ENCODE results near the gene ATF6. TPM values are rescaled to one million over a fixed set of nuclear protein-coding genes. Genes with fewer than 3 reads are reported as not detected.

ATF6 gene
- total RNA-seq, 1 experiment from 2014 or later, result 20.9 TPM

- Histone ChIP-seq H3K27me3 (ENCODE audit: insufficient read depth, low read length) (no peaks in the 10 kb centered on the region), H3K4me3 (replicated peaks in 1 of 2; ENCODE audit: low read depth in 1 of 2, low read length in 2 of 2) (no peak overlapping the region), H3K9ac (ENCODE audit: low read length) (no peak overlapping the region), H3K9me3 (ENCODE audit: control insufficient read depth in 1 of 2, insufficient read depth in 1 of 2, low read depth in 1 of 2, low read length in 2 of 2) (no peaks in the 10 kb centered on the region), H3K27ac (ENCODE audit: low read depth, low read length) (no peak overlapping the region), H3K79me2 (ENCODE audit: insufficient read depth, low read length) (no peaks in the 10 kb centered on the region), H4K20me1 (ENCODE audit: insufficient read depth) (no peaks in the 10 kb centered on the region), H3K4me2 (ENCODE audit: low read length) (no peak overlapping the region), H3K9me2 (ENCODE audit: insufficient read depth) (no peaks in the 10 kb centered on the region), H3K36me3 (ENCODE audit: control insufficient read depth in 1 of 2, insufficient read depth in 2 of 2, low read length in 2 of 2) (no peaks in the 10 kb centered on the region), H2AFZ (ENCODE audit: low read depth, low read length, poor library complexity, severe bottlenecking) (no peak overlapping the region), H3K4me1 (ENCODE audit: control insufficient read depth in 1 of 2, insufficient read depth in 2 of 2, low read length in 2 of 2) (no peaks in the 10 kb centered on the region)
- BruUV-seq (replicated peaks), result no TSS peak
- DNase-seq (ENCODE audit: low read depth, low spot score) (no peak), ATAC-seq (no peak)
- POLR2A ChIA-PET, result no interaction called here
- RAD21 ChIA-PET (ENCODE audit: low non-redundant PET in 1 of 2, low total read pairs in 2 of 2, uncharacterized antibody in 2 of 2, unreplicated experiment in 2 of 2), result no interaction called here
- CTCF ChIA-PET, result interaction anchor here (1.4 kb wide), 1 partner anchor 32 kb away, joined by 6 read pairs; no protein-coding TSS in a partner anchor
- intact Hi-C loops (cut with micrococcal nuclease), result no loop called here
- TF ChIP-seq CBX3 (IDR thresholded peaks at IDR 0.05; ENCODE audit: low read depth), result no peak
- no peak for TF ChIP-seq MAX (IDR thresholded peaks at IDR 0.05)
- TF ChIP-seq FOSL1 (IDR thresholded peaks at IDR 0.05; ENCODE audit: low read depth), result no peak
Measured at GRCh38 chr1:162004441-162004950, 238.4 kb downstream of the ATF6 start.

- Histone ChIP-seq H4K20me1 (ENCODE audit: insufficient read depth) (no peaks in the 10 kb centered on the region), H3K9me2 (ENCODE audit: insufficient read depth) (no peaks in the 10 kb centered on the region), H3K4me2 (ENCODE audit: low read length) (no peak overlapping the region), H3K4me3 (replicated peaks in 1 of 2; ENCODE audit: low read depth in 1 of 2, low read length in 2 of 2) (no peak overlapping the region), H3K27ac (ENCODE audit: low read depth, low read length) (no peak overlapping the region), H3K9me3 (ENCODE audit: control insufficient read depth in 1 of 2, insufficient read depth in 1 of 2, low read depth in 1 of 2, low read length in 2 of 2) (no peaks in the 10 kb centered on the region), H3K79me2 (ENCODE audit: insufficient read depth, low read length) (no peaks in the 10 kb centered on the region), H2AFZ (ENCODE audit: low read depth, low read length, poor library complexity, severe bottlenecking) (no peak overlapping the region), H3K27me3 (ENCODE audit: insufficient read depth, low read length) (no peaks in the 10 kb centered on the region), H3K4me1 (ENCODE audit: control insufficient read depth in 1 of 2, insufficient read depth in 2 of 2, low read length in 2 of 2) (no peaks in the 10 kb centered on the region), H3K36me3 (ENCODE audit: control insufficient read depth in 1 of 2, insufficient read depth in 2 of 2, low read length in 2 of 2) (no peaks in the 10 kb centered on the region), H3K9ac (ENCODE audit: low read length) (no peak overlapping the region)
- DNase-seq (ENCODE audit: low read depth, low spot score) (no peak), ATAC-seq (no peak)
- ChIA-PET RAD21 (ENCODE audit: low non-redundant PET in 1 of 2, low total read pairs in 2 of 2, uncharacterized antibody in 2 of 2, unreplicated experiment in 2 of 2) (no interaction called here), POLR2A (no interaction called here), CTCF (no interaction called here)
- TF ChIP-seq RAD21 (IDR thresholded peaks at IDR 0.05; ENCODE audit: low read depth) (no peak), EZH2phosphoT487 (IDR thresholded peaks at IDR 0.05; ENCODE audit: borderline replicate concordance) (no peak), FOSL1 (IDR thresholded peaks at IDR 0.05; ENCODE audit: low read depth) (no peak), CEBPB (IDR thresholded peaks at IDR 0.05; ENCODE audit: low read depth) (no peak), JUND (IDR thresholded peaks at IDR 0.05) (no peak), YY1 (IDR thresholded peaks at IDR 0.05; ENCODE audit: extremely low read depth, insufficient replicate concordance, low read depth, low read length) (no peak), POLR2AphosphoS5 (IDR thresholded peaks at IDR 0.05; ENCODE audit: low read depth, low read length) (no peak), ATF3 (IDR thresholded peaks at IDR 0.05) (no peak), SP1 (IDR thresholded peaks at IDR 0.05; ENCODE audit: low read depth) (no peak)
- intact Hi-C loops (cut with micrococcal nuclease), result no loop called here
- BruUV-seq (replicated peaks), result no TSS peak
Measured at GRCh38 chr1:162006081-162006480, 240.0 kb downstream of the ATF6 start.

All from HCT116 (cell line).